ENCODE results near the gene CDH4.

DNA sequence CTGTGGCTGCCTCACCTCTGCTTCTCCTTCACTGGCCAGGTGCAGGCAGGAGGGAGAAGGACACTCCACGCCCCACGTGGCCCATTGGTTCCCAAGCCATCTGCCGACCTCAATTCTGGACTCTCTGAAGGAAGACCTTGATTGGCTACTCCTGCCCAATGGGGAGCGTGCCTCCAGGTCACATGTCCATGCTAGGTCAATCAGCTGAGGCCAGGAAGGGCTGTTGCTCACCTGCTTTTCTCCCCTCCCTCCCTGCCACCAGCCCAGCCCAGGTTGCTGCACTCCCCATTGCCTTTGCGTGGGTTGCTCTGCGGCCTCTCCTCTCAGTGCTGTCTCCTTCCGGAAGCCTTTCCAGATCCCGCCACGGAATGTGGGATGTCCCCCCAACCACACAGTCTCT, 21.9 kb upstream of the CDH4 start:
- no peak for TF ChIP-seq EZH2 (IDR thresholded peaks at IDR 0.05)
- TF ChIP-seq, protein P1, sequence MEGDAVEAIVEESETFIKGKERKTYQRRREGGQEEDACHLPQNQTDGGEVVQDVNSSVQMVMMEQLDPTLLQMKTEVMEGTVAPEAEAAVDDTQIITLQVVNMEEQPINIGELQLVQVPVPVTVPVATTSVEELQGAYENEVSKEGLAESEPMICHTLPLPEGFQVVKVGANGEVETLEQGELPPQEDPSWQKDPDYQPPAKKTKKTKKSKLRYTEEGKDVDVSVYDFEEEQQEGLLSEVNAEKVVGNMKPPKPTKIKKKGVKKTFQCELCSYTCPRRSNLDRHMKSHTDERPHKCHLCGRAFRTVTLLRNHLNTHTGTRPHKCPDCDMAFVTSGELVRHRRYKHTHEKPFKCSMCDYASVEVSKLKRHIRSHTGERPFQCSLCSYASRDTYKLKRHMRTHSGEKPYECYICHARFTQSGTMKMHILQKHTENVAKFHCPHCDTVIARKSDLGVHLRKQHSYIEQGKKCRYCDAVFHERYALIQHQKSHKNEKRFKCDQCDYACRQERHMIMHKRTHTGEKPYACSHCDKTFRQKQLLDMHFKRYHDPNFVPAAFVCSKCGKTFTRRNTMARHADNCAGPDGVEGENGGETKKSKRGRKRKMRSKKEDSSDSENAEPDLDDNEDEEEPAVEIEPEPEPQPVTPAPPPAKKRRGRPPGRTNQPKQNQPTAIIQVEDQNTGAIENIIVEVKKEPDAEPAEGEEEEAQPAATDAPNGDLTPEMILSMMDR (IDR thresholded peaks at IDR 0.05): no peak

Measured in neural progenitor cell (in vitro differentiated cells).